HepG2 (cell line): Measurements from ENCODE around the gene SPPL2B.

ENCODE experiments used
- FOXM1 ChIP-seq: sonication (generic); formaldehyde crosslinking; IDR thresholded peaks from 2 replicates; pipeline ENCODE4 v1.5.0; 2020; ENCODE audit warnings: missing genetic modification reagents
- SOX6 ChIP-seq, 2 experiments: fragments of 450-650 bp in 1 of 2; sonication (generic) in 1 of 2; formaldehyde crosslinking in 1 of 2; IDR thresholded peaks; 2 replicates each; pipeline versions ENCODE4 v1.4.0 to v1.6.1; 2017 to 2020; ENCODE audit warnings: antibody characterized with exemption in 1 of 2, mild to moderate bottlenecking in 1 of 2, missing genetic modification reagents in 1 of 2
- ZBTB1 ChIP-seq: sonication (generic); formaldehyde crosslinking; IDR thresholded peaks from 2 replicates; pipeline ENCODE4 v1.4.0; 2020; ENCODE audit warnings: missing genetic modification reagents, borderline replicate concordance
- ZNF335 ChIP-seq: sonication (generic); formaldehyde crosslinking; IDR thresholded peaks from 2 replicates; pipeline ENCODE4 v1.4.0; 2020; ENCODE audit warnings: missing genetic modification reagents
- ZNF414 ChIP-seq: sonication (generic); formaldehyde crosslinking; IDR thresholded peaks from 2 replicates; pipeline ENCODE4 v1.5.0; 2020; ENCODE audit warnings: missing genetic modification reagents
- ZNF589 ChIP-seq: sonication (generic); formaldehyde crosslinking; conservative IDR thresholded peaks from 2 replicates; pipeline ENCODE4 v1.8.0; 2022; ENCODE audit warnings: mild to moderate bottlenecking, moderate library complexity, missing genetic modification reagents
- ZNF605 ChIP-seq: sonication (generic); formaldehyde crosslinking; IDR thresholded peaks from 2 replicates; pipeline ENCODE4 v1.8.0; 2022; ENCODE audit warnings: mild to moderate bottlenecking, missing genetic modification reagents
- TF ChIP-seq, protein P1 (sequence below): sonication (generic); formaldehyde crosslinking; IDR thresholded peaks from 2 replicates; pipeline ENCODE4 v1.5.0; 2020; ENCODE audit warnings: missing genetic modification reagents

GRCh38 chr19:2340496-2341243, 12.2 kb downstream of the SPPL2B start:
- TF ChIP-seq ZBTB1 (CRISPR knock-in tag) (no peak), ZNF414 (no peak), ZNF589 (CRISPR knock-in tag) (no peak), ZNF605 (no peak), SOX6 (IDR thresholded peaks at IDR 0.05) (no peak), SOX6 (CRISPR knock-in tag; IDR thresholded peaks at IDR 0.05) (no peak), ZNF335 (CRISPR knock-in tag) (no peak), FOXM1 (CRISPR knock-in tag) (no peak)
- TF ChIP-seq, protein P1, sequence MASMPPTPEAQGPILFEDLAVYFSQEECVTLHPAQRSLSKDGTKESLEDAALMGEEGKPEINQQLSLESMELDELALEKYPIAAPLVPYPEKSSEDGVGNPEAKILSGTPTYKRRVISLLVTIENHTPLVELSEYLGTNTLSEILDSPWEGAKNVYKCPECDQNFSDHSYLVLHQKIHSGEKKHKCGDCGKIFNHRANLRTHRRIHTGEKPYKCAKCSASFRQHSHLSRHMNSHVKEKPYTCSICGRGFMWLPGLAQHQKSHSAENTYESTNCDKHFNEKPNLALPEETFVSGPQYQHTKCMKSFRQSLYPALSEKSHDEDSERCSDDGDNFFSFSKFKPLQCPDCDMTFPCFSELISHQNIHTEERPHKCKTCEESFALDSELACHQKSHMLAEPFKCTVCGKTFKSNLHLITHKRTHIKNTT (CRISPR knock-in tag), result no peak
